ENCODE results near the gene SMG6.
"Not testable (repeated sequence)": the region's sequence is repeated elsewhere in the genome, so short reads cannot be mapped to it uniquely, and the experiment has no call there.

Gene SMG6

GRCh38 chr17:2259769-2260536 is 43.6 kb downstream of the SMG6 start:
- DNase-seq: no peak

- DNase-seq: not testable (repeated sequence)
These were observed 44.8 kb downstream of the SMG6 start for GRCh38 chr17:2258830-2259229.

- DNase-seq: no peak
These were observed 49.7 kb downstream of the SMG6 start for GRCh38 chr17:2253768-2254406.

- no peak for DNase-seq
These were observed 50.2 kb downstream of the SMG6 start for GRCh38 chr17:2253362-2253761.

- no peak for DNase-seq
These were observed 52.5 kb downstream of the SMG6 start for GRCh38 chr17:2251098-2251497.

GRCh38 chr17:2250140-2251095 is 53.2 kb downstream of the SMG6 start:
- no peak for DNase-seq

- DNase-seq: no peak
These were observed 56.6 kb downstream of the SMG6 start for GRCh38 chr17:2247005-2247404.

GRCh38 chr17:2244545-2245525 is 58.8 kb downstream of the SMG6 start:
- DNase-seq: peak; percentile 28

- DNase-seq: no peak
These were observed 59.6 kb downstream of the SMG6 start for GRCh38 chr17:2243953-2244352.

GRCh38 chr17:2241823-2242222 is 61.8 kb downstream of the SMG6 start:
- DNase-seq: no peak

GRCh38 chr17:2240541-2240940 is 63.0 kb downstream of the SMG6 start:
- DNase-seq: no peak

- no peak for DNase-seq
These were observed 63.6 kb downstream of the SMG6 start for GRCh38 chr17:2239882-2240430.

- no peak for DNase-seq
These were observed 64.4 kb downstream of the SMG6 start for GRCh38 chr17:2239170-2239551.

GRCh38 chr17:2238432-2239169 is 65.0 kb downstream of the SMG6 start:
- no peak for DNase-seq

GRCh38 chr17:2237950-2238349 is 65.6 kb downstream of the SMG6 start:
- DNase-seq: no peak

GRCh38 chr17:2237521-2237921 is 66.1 kb downstream of the SMG6 start:
- DNase-seq: no peak

- DNase-seq: no peak
These were observed 67.7 kb downstream of the SMG6 start for GRCh38 chr17:2235792-2236366.

- no peak for DNase-seq
These were observed 68.3 kb downstream of the SMG6 start for GRCh38 chr17:2235265-2235664.

GRCh38 chr17:2233441-2233947 is 70.1 kb downstream of the SMG6 start:
- no peak for DNase-seq

GRCh38 chr17:2232244-2232638 is 71.3 kb downstream of the SMG6 start:
- no peak for DNase-seq

GRCh38 chr17:2230877-2231276 is 72.7 kb downstream of the SMG6 start:
- no peak for DNase-seq

All from NCI-H1092 treated with DMSO at 0.1 percent for 48 hours (cell line).